Keratinocyte (primary cell): Measurements from ENCODE around the gene IL1RAP. TPM values are rescaled to one million over a fixed set of nuclear protein-coding genes. Genes with fewer than 3 reads are reported as not detected.

Experiments used
- DNase-seq: peaks from one replicate; pipeline ENCODE4 v3.0.0-alpha.2; 2011; ENCODE audit warnings: low read depth, missing footprints, low spot score
- FAIRE-seq: peaks from 2 replicates; lab custom pipeline; 2011; peaks lifted over from hg19 to GRCh38; lab: Jason Lieb, UNC
- H2AFZ ChIP-seq: 2 replicates; pipeline ENCODE4 v1.6.0; 2012; ENCODE audit warnings: low read length, control low read depth, inconsistent platforms; ENCODE audit not compliant: control insufficient read depth
- H3K27ac ChIP-seq: 2 replicates; pipeline ENCODE4 v1.5.1; 2011; ENCODE audit warnings: low read length; ENCODE audit not compliant: control insufficient read depth, insufficient read depth
- H3K27me3 ChIP-seq: 3 replicates; pipeline ENCODE4 v1.6.0; 2011; ENCODE audit warnings: low read length; ENCODE audit not compliant: control insufficient read depth, insufficient read depth; ENCODE audit errors: extremely low read depth
- H3K36me3 ChIP-seq, 2 experiments: 2 replicates in 1 of 2; 3 replicates in 1 of 2; pipeline ENCODE4 v1.5.1; 2011; ENCODE audit warnings: low read length in 2 of 2, mild to moderate bottlenecking in 1 of 2; ENCODE audit not compliant: control insufficient read depth in 2 of 2, insufficient read depth in 2 of 2; ENCODE audit errors: extremely low read depth in 1 of 2
- H3K4me1 ChIP-seq: 3 replicates; pipeline ENCODE4 v1.5.1; 2011; ENCODE audit warnings: low read length; ENCODE audit not compliant: control insufficient read depth, insufficient read depth; ENCODE audit errors: extremely low read depth
- H3K4me2 ChIP-seq: 3 replicates; pipeline ENCODE4 v1.6.0; 2011; ENCODE audit warnings: low read depth, low read length; ENCODE audit not compliant: control insufficient read depth, insufficient read depth; ENCODE audit errors: extremely low read depth
- H3K4me3 ChIP-seq, 3 experiments: fragments of 200-600 bp in 1 of 3; sonication (generic) in 1 of 3; 2 replicates in 2 of 3; 3 replicates in 1 of 3; pipeline ENCODE4 v1.5.1; 2011 to 2016; ENCODE audit warnings: low read length in 3 of 3, mild to moderate bottlenecking in 3 of 3, control low read depth in 2 of 3, inconsistent platforms in 1 of 3, low read depth in 1 of 3, mixed read lengths in 1 of 3, mixed run types in 1 of 3, moderate library complexity in 1 of 3; ENCODE audit not compliant: control insufficient read depth in 2 of 3, insufficient read depth in 2 of 3; ENCODE audit errors: extremely low read depth in 1 of 3
- H3K79me2 ChIP-seq: 2 replicates; pipeline ENCODE4 v1.6.0; 2012; ENCODE audit warnings: low read length; ENCODE audit not compliant: control insufficient read depth, insufficient read depth
- H3K9ac ChIP-seq: 3 replicates; pipeline ENCODE4 v1.6.0; 2011; ENCODE audit warnings: low read length; ENCODE audit not compliant: control insufficient read depth, insufficient read depth; ENCODE audit errors: extremely low read depth
- H3K9me1 ChIP-seq: 3 replicates; pipeline ENCODE4 v1.6.0; 2011; ENCODE audit warnings: low read length; ENCODE audit not compliant: control insufficient read depth, insufficient read depth; ENCODE audit errors: extremely low read depth
- H3K9me3 ChIP-seq: 2 replicates; pipeline ENCODE4 v1.5.1; 2012; ENCODE audit warnings: low read depth, low read length; ENCODE audit not compliant: control insufficient read depth
- H4K20me1 ChIP-seq: 3 replicates; pipeline ENCODE4 v1.6.0; 2011; ENCODE audit warnings: low read length; ENCODE audit not compliant: control insufficient read depth, insufficient read depth; ENCODE audit errors: extremely low read depth
- CTCF ChIP-seq, 3 experiments: IDR thresholded peaks in 1 of 3; conservative IDR thresholded peaks in 1 of 3; optimal IDR thresholded peaks in 1 of 3; 2 replicates in 2 of 3; 3 replicates in 1 of 3; pipeline versions ENCODE3 to v1.5.1; 2011; ENCODE audit warnings: low read length in 3 of 3, mild to moderate bottlenecking in 3 of 3, moderate library complexity in 2 of 3, control low read depth in 1 of 3, inconsistent platforms in 1 of 3; ENCODE audit not compliant: insufficient read depth in 2 of 3; ENCODE audit errors: extremely low read depth in 1 of 3
- EZH2 ChIP-seq: IDR thresholded peaks from one replicate; pipeline ENCODE4 v1.6.1; 2012; ENCODE audit warnings: inconsistent platforms, mild to moderate bottlenecking, low read length, moderate library complexity
- dilution Hi-C: fragments of 300-500 bp; cut with MboI; formaldehyde crosslinking; loops from one replicate; pipeline ENCODE4 v1.7.0; 2020; ENCODE audit warnings: low sequenced_read_pairs; ENCODE audit not compliant: extremely low pct_ligation_motif_present
- polyA plus RNA-seq, 5 experiments: library from polyadenylated mRNA; depleted of rRNA in 3 of 5; stranded (reverse) in 3 of 5; stranded (forward) in 1 of 5; unstranded in 1 of 5; fragments of >200 nt; gene quantifications; 1 replicate in 1 of 5; 2 replicates in 3 of 5; 3 replicates in 1 of 5; pipeline versions ENCODE4 v1.2.1 to v1.2.3, GENCODE V29; 2011 to 2012; ENCODE audit warnings: missing spikeins in 2 of 5, low read depth in 1 of 5, low replicate concordance in 1 of 5

IL1RAP gene
- polyA plus RNA-seq, 1 donor (not counting 4 experiments of a cell fraction or from before 2014, with no cell fraction given): 69.7 TPM

- peak overlapping the region in 1 of 3 experiments; percentile 3 for H3K4me3 ChIP-seq
- no peaks in the 10 kb centered on the region for H4K20me1 ChIP-seq
- peaks cover 6 to 32% of the 10 kb centered on the region in 2 experiments for H3K36me3 ChIP-seq
- DNase-seq (peak; percentile 98), FAIRE-seq (peak; percentile 100)
- H3K4me2 ChIP-seq: peak overlapping the region; percentile 39
- no peak for TF ChIP-seq EZH2
- TF ChIP-seq CTCF (optimal IDR thresholded peaks at IDR 0.05 in 1 of 3, IDR thresholded peaks at IDR 0.05 in 1 of 3, conservative IDR thresholded peaks at IDR 0.05 in 1 of 3; ENCODE audit: extremely low read depth in 1 of 3, insufficient read depth in 2 of 3, low read length in 3 of 3): no peak
- peaks cover 28% of the 10 kb centered on the region for H3K79me2 ChIP-seq
- no peak overlapping the region for H2AFZ ChIP-seq
- no peaks in the 10 kb centered on the region for H3K27me3 ChIP-seq
- peak overlapping the region; percentile 63 for H3K9ac ChIP-seq
- dilution Hi-C loops: no loop called here
- peaks cover 31% of the 10 kb centered on the region for H3K4me1 ChIP-seq
- H3K9me1 ChIP-seq: no peaks in the 10 kb centered on the region
- H3K9me3 ChIP-seq: peaks cover 3% of the 10 kb centered on the region
- H3K27ac ChIP-seq: peak overlapping the region; percentile 94
These were observed 52.4 kb downstream of the IL1RAP start for GRCh38 chr3:190566043-190566933.

- Histone ChIP-seq H3K27ac (no peak overlapping the region), H3K4me3 (no peak overlapping the region)
These were observed 54.2 kb downstream of the IL1RAP start for GRCh38 chr3:190568036-190568435.

More at GRCh38 chr3:190568036-190568435, 54.2 kb downstream of the IL1RAP start:
- no peak for TF ChIP-seq EZH2
- no peak for TF ChIP-seq CTCF (optimal IDR thresholded peaks at IDR 0.05 in 1 of 3, IDR thresholded peaks at IDR 0.05 in 1 of 3, conservative IDR thresholded peaks at IDR 0.05 in 1 of 3; ENCODE audit: extremely low read depth in 1 of 3, insufficient read depth in 2 of 3, low read length in 3 of 3)
- no peaks in the 10 kb centered on the region for H4K20me1 ChIP-seq
- dilution Hi-C loops: no loop called here
- no peaks in the 10 kb centered on the region for H3K9me1 ChIP-seq
- H3K4me1 ChIP-seq: peaks cover 26% of the 10 kb centered on the region
- peaks cover 3% of the 10 kb centered on the region for H3K9me3 ChIP-seq
- DNase-seq (no peak), FAIRE-seq (no peak)
- H3K4me2 ChIP-seq: no peak overlapping the region
- peaks cover 6 to 31% of the 10 kb centered on the region in 2 experiments for H3K36me3 ChIP-seq
- H3K79me2 ChIP-seq: peaks cover 16% of the 10 kb centered on the region
- H2AFZ ChIP-seq: no peak overlapping the region
- no peaks in the 10 kb centered on the region for H3K27me3 ChIP-seq
- no peak overlapping the region for H3K9ac ChIP-seq
